GM23338 (cell line): ENCODE data around the gene CTNNA3. TPM values are rescaled to one million over a fixed set of nuclear protein-coding genes. Genes with fewer than 3 reads are reported as not detected.

Source experiments
- ATAC-seq: fragments of 200-7000 bp; cut with Tn5 transposase; 3 replicates; pipeline ENCODE4 v1.9.1; 2020
- DNase-seq: peaks from one replicate; pipeline ENCODE4 v3.0.0-alpha.2; 2015; ENCODE audit warnings: low spot score
- H2AFZ ChIP-seq: fragments of 200-600 bp; sonication (generic); 2 replicates; pipeline ENCODE4 v1.8.0; 2016; ENCODE audit warnings: antibody characterized with exemption, mild to moderate bottlenecking, moderate library complexity
- H3F3A ChIP-seq: fragments of 200-600 bp; sonication (generic); replicated peaks from 2 replicates; pipeline ENCODE4 v1.8.0; 2017; ENCODE audit warnings: antibody characterized with exemption, mixed run types, low read depth
- H3K27ac ChIP-seq: fragments of 200-600 bp; sonication (generic); 2 replicates; pipeline ENCODE4 v1.6.1; 2016; ENCODE audit warnings: low read depth
- H3K27me3 ChIP-seq: fragments of 200-600 bp; sonication (generic); 2 replicates; pipeline ENCODE4 v1.8.0; 2016; ENCODE audit warnings: mild to moderate bottlenecking, mixed run types, moderate library complexity; ENCODE audit not compliant: insufficient read depth
- H3K36me3 ChIP-seq: fragments of 200-600 bp; sonication (generic); 2 replicates; pipeline ENCODE4 v1.8.0; 2016; ENCODE audit warnings: mild to moderate bottlenecking; ENCODE audit not compliant: insufficient read depth
- H3K4me1 ChIP-seq: fragments of 200-600 bp; sonication (generic); 2 replicates; pipeline ENCODE4 v1.8.0; 2016; ENCODE audit warnings: mild to moderate bottlenecking, moderate library complexity; ENCODE audit not compliant: insufficient read depth
- H3K4me2 ChIP-seq: fragments of 200-600 bp; sonication (generic); 2 replicates; pipeline ENCODE4 v1.7.1; 2017; ENCODE audit warnings: mixed run types
- H3K4me3 ChIP-seq: fragments of 200-600 bp; sonication (generic); 2 replicates; pipeline ENCODE4 v1.6.1; 2016; ENCODE audit warnings: mixed run types
- H3K79me2 ChIP-seq: fragments of 200-600 bp; sonication (generic); replicated peaks from 2 replicates; pipeline ENCODE4 v1.8.0; 2017; ENCODE audit warnings: mild to moderate bottlenecking; ENCODE audit not compliant: insufficient read depth
- H3K9me2 ChIP-seq: fragments of 200-600 bp; sonication (generic); 2 replicates; pipeline ENCODE4 v1.8.0; 2017; ENCODE audit not compliant: insufficient read depth
- H4K20me1 ChIP-seq: fragments of 200-600 bp; sonication (generic); replicated peaks from 2 replicates; pipeline ENCODE4 v1.8.0; 2017; ENCODE audit warnings: mild to moderate bottlenecking; ENCODE audit not compliant: insufficient read depth
- H3K27ac Mint-ChIP-seq: 2 replicates; pipeline ENCODE4 v1.8.0; 2020; ENCODE audit warnings: inconsistent platforms, mild to moderate bottlenecking, moderate library complexity, mixed read lengths
- H3K27me3 Mint-ChIP-seq: 3 replicates; pipeline ENCODE4 v1.8.0; 2022; ENCODE audit warnings: low read depth, mild to moderate bottlenecking, moderate library complexity, mixed read lengths, inconsistent platforms; ENCODE audit not compliant: insufficient read depth, poor library complexity
- H3K36me3 Mint-ChIP-seq: 3 replicates; pipeline ENCODE4 v1.8.0; 2021; ENCODE audit warnings: low read depth, mild to moderate bottlenecking, inconsistent platforms, moderate library complexity, mixed read lengths
- H3K4me1 Mint-ChIP-seq: 3 replicates; pipeline ENCODE4 v1.8.0; 2020; ENCODE audit warnings: mild to moderate bottlenecking, inconsistent platforms, mixed read lengths
- H3K4me3 Mint-ChIP-seq: 3 replicates; pipeline ENCODE4 v1.8.0; 2021; ENCODE audit warnings: moderate library complexity, mild to moderate bottlenecking, inconsistent platforms, mixed read lengths
- H3K9me3 Mint-ChIP-seq: 3 replicates; pipeline ENCODE4 v1.8.0; 2020; ENCODE audit warnings: moderate library complexity, mild to moderate bottlenecking, inconsistent platforms, mixed read lengths
- ETS1 ChIP-seq: IDR thresholded peaks from 2 replicates; pipeline ENCODE4 v1.6.1; 2016; ENCODE audit warnings: antibody characterized with exemption
- ZNF331 ChIP-seq: fragments of 250-450 bp; sonication (Bioruptor Pico); IDR thresholded peaks from 2 replicates; pipeline ENCODE4 v1.5.0; 2020; ENCODE audit warnings: low read depth, mild to moderate bottlenecking, moderate library complexity
- ZNF462 ChIP-seq: fragments of 250-450 bp; sonication (Bioruptor Pico); IDR thresholded peaks from 2 replicates; pipeline ENCODE4 v1.5.0; 2020; ENCODE audit warnings: mild to moderate bottlenecking, moderate library complexity
- polyA plus RNA-seq: library from polyadenylated mRNA; unstranded; fragments of >200 nt; fragmentation: Nextera tagmentation; extraction: Ambion mirVana; gene quantifications from 2 replicates; pipeline ENCODE4 v1.2.1, GENCODE V29; 2016
- total RNA-seq: library from RNA; depleted of rRNA; stranded (reverse); fragments of >200 nt; shearing (Covaris generic); gene quantifications from 2 replicates; pipeline ENCODE4 v1.2.3, GENCODE V29; 2014

Gene CTNNA3
- total and polyA plus RNA-seq, 2 experiments from 2014 or later, result 0.71 to 3.3 TPM

DNA sequence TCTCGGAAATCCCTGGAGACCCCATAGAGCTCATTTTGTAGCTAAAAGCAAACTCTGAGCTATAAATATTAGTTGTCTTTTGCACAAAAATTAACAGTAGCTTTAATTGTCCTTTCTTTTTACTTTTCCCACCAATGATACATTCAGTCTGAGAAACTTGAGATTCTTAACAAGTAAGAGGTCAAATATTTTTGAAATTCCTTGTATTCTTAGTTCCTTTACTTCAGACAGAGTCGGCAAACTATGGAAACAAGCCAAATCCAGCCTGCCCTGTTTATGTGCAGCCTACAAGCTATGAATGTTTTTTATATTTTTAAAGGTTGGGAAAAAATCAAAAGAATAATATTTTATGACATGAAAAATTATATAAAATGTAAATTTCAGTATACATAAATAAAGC, 146.6 kb downstream of the CTNNA3 start (continued):
- no peak for TF ChIP-seq ZNF462 (CRISPR knock-in tag)
- TF ChIP-seq ETS1, result no peak

DNA sequence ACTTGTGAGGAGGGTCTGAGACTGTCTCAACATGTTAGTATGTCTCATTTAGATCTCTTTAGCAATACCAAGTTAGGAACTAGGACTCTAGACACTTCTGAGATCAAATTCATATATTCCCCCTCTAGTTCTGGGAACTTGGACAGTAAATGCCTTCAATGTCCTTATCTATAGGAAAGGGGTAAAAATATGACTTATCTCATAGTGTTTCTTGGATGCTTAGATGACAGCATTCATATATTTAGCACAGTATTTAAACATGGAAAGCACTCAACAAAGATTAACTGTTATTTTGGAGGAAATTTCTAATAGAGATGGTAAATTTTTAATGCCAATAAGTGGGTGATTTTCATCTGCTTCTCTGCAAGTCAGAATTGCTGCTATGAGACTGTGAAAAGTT, 154.6 kb downstream of the CTNNA3 start:
- no peak overlapping the region for H2AFZ ChIP-seq
- DNase-seq, result no peak
- H3K27ac ChIP-seq, result no peak overlapping the region
- H3K4me1 ChIP-seq, result no peaks in the 10 kb centered on the region
- no peaks in the 10 kb centered on the region for H3K9me3 Mint-ChIP-seq
- H3K4me3 Mint-ChIP-seq, result no peak overlapping the region
- no peaks in the 10 kb centered on the region for H3K36me3 Mint-ChIP-seq
- no peaks in the 10 kb centered on the region for H3F3A ChIP-seq
- H3K4me2 ChIP-seq, result no peak overlapping the region
- TF ChIP-seq ETS1 (no peak), ZNF331 (CRISPR knock-in tag) (no peak)
- H3K79me2 ChIP-seq, result no peaks in the 10 kb centered on the region
- H3K4me1 Mint-ChIP-seq, result no peaks in the 10 kb centered on the region
- H3K27me3 ChIP-seq, result no peaks in the 10 kb centered on the region
- H4K20me1 ChIP-seq, result no peaks in the 10 kb centered on the region
- no peaks in the 10 kb centered on the region for H3K27me3 Mint-ChIP-seq
- ATAC-seq, result no peak
- H3K27ac Mint-ChIP-seq, result no peak overlapping the region
- no peak overlapping the region for H3K4me3 ChIP-seq
- H3K36me3 ChIP-seq, result no peaks in the 10 kb centered on the region
- no peaks in the 10 kb centered on the region for H3K9me2 ChIP-seq
